ENCODE measurements around the gene HPN.

- no peak for TF ChIP-seq CTCF (IDR thresholded peaks at IDR 0.05)
- no peak for TF ChIP-seq EZH2 (IDR thresholded peaks at IDR 0.05)
- TF ChIP-seq EZH2phosphoT487 (IDR thresholded peaks at IDR 0.05): no peak
Measured at GRCh38 chr19:35039881-35040825, 1.4 kb upstream of the HPN start.

All from neural progenitor cell (in vitro differentiated cells).